Measurements from ENCODE around the gene REPIN1. TPM values are rescaled to one million over a fixed set of nuclear protein-coding genes. Genes with fewer than 3 reads are reported as not detected.
A peak's percentile ranks its signal among the peaks of the same experiment; 100 is the strongest.

The REPIN1 gene
- total RNA-seq, 1 donor from 2014 or later = 65.8 TPM

- H3K9me3 Mint-ChIP-seq (ENCODE audit: low read depth) = no peaks in the 10 kb centered on the region
- no peak overlapping the region for H3K27ac Mint-ChIP-seq (ENCODE audit: unreplicated experiment)
- peak; percentile 71 for DNase-seq (ENCODE audit: low spot score)
- TF ChIP-seq CTCF (IDR thresholded peaks at IDR 0.05) = no peak
- H3K4me1 Mint-ChIP-seq (ENCODE audit: low read depth) = no peaks in the 10 kb centered on the region
- no peak overlapping the region for H3K4me3 Mint-ChIP-seq (ENCODE audit: unreplicated experiment)
- H3K27me3 Mint-ChIP-seq (ENCODE audit: low read depth) = peaks cover 2% of the 10 kb centered on the region
- no peaks in the 10 kb centered on the region for H3K36me3 Mint-ChIP-seq (ENCODE audit: low read depth)
These were observed 46.8 kb downstream of the REPIN1 start for GRCh38 chr7:150415161-150416153.

GRCh38 chr7:150417239-150417638 lies 48.6 kb downstream of the REPIN1 start:
- Mint-ChIP-seq H3K36me3 (ENCODE audit: low read depth) (no peaks in the 10 kb centered on the region), H3K27me3 (ENCODE audit: low read depth) (peaks cover 5% of the 10 kb centered on the region), H3K4me3 (ENCODE audit: unreplicated experiment) (no peak overlapping the region), H3K27ac (ENCODE audit: unreplicated experiment) (no peak overlapping the region), H3K9me3 (ENCODE audit: low read depth) (no peaks in the 10 kb centered on the region), H3K4me1 (ENCODE audit: low read depth) (peaks cover 5% of the 10 kb centered on the region)
- DNase-seq (ENCODE audit: low spot score) = peak; percentile 44
- TF ChIP-seq CTCF (IDR thresholded peaks at IDR 0.05) = no peak

- Mint-ChIP-seq H3K27me3 (ENCODE audit: low read depth) (peaks cover 5% of the 10 kb centered on the region), H3K27ac (ENCODE audit: unreplicated experiment) (no peak overlapping the region), H3K4me1 (ENCODE audit: low read depth) (peaks cover 5% of the 10 kb centered on the region), H3K9me3 (ENCODE audit: low read depth) (no peaks in the 10 kb centered on the region), H3K4me3 (ENCODE audit: unreplicated experiment) (no peak overlapping the region), H3K36me3 (ENCODE audit: low read depth) (no peaks in the 10 kb centered on the region)
- peak; percentile 34 for TF ChIP-seq CTCF (IDR thresholded peaks at IDR 0.05)
- DNase-seq (ENCODE audit: low spot score) = no peak
These were observed 49.2 kb downstream of the REPIN1 start for GRCh38 chr7:150417863-150418262.

GRCh38 chr7:150420242-150420641 lies 51.6 kb downstream of the REPIN1 start:
- no peak overlapping the region for H3K4me3 Mint-ChIP-seq (ENCODE audit: unreplicated experiment)

More at GRCh38 chr7:150420242-150420641, 51.6 kb downstream of the REPIN1 start:
- Mint-ChIP-seq H3K36me3 (ENCODE audit: low read depth) (no peaks in the 10 kb centered on the region), H3K9me3 (ENCODE audit: low read depth) (no peaks in the 10 kb centered on the region), H3K27ac (ENCODE audit: unreplicated experiment) (no peak overlapping the region), H3K4me1 (ENCODE audit: low read depth) (peaks cover 5% of the 10 kb centered on the region), H3K27me3 (ENCODE audit: low read depth) (peaks cover 5% of the 10 kb centered on the region)
- TF ChIP-seq CTCF (IDR thresholded peaks at IDR 0.05) = no peak
- DNase-seq (ENCODE audit: low spot score) = no peak
